ENCODE data around the gene RANBP3L.
"Not testable (repeated sequence)": the region's sequence is repeated elsewhere in the genome, so short reads cannot be mapped to it uniquely, and the experiment has no call there.

The RANBP3L gene, protein sequence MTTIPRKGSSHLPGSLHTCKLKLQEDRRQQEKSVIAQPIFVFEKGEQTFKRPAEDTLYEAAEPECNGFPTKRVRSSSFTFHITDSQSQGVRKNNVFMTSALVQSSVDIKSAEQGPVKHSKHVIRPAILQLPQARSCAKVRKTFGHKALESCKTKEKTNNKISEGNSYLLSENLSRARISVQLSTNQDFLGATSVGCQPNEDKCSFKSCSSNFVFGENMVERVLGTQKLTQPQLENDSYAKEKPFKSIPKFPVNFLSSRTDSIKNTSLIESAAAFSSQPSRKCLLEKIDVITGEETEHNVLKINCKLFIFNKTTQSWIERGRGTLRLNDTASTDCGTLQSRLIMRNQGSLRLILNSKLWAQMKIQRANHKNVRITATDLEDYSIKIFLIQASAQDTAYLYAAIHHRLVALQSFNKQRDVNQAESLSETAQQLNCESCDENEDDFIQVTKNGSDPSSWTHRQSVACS

DNA sequence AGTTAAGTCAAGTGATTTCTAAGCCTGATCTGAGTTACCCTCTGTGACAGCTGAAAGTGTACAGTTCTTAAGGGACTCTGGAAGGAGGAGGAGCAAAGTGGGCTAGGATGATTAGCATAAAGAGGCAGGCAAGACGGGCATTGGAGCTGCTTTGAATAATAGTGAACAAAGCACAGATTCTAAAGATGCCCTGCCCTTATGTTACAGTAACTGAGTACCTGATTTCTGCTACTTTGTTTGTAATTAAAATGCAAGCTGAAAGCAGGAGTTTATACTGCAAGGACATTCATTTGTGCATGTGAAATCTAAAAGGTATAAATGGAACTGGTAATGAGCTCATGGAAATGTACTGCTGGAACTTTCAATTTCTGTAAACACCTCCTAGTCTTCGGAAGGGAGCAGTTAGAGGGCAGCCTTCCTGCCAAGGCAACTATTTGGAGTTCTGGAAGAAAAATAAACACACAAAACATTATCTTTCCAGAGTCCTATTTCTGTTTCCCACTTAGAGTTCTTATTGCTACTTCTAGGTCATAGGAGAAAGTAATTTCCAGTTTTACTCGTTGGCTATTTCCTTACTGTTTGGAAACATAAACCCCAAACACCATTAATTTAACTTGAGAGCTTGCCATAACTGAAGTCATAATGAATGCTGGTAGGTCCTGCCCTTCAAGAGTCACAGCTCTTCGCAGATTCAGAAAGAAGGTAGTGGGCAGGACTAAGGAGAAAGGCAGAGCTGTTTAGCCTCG lies at the start of gene RANBP3L:
RANBP3L (minus strand) TSS at position 45 of the 746 bp plus-strand sequence. CDS start 486 bp downstream, outside the sequence.
- DNase-seq (ENCODE audit: low spot score) = no peak

DNA sequence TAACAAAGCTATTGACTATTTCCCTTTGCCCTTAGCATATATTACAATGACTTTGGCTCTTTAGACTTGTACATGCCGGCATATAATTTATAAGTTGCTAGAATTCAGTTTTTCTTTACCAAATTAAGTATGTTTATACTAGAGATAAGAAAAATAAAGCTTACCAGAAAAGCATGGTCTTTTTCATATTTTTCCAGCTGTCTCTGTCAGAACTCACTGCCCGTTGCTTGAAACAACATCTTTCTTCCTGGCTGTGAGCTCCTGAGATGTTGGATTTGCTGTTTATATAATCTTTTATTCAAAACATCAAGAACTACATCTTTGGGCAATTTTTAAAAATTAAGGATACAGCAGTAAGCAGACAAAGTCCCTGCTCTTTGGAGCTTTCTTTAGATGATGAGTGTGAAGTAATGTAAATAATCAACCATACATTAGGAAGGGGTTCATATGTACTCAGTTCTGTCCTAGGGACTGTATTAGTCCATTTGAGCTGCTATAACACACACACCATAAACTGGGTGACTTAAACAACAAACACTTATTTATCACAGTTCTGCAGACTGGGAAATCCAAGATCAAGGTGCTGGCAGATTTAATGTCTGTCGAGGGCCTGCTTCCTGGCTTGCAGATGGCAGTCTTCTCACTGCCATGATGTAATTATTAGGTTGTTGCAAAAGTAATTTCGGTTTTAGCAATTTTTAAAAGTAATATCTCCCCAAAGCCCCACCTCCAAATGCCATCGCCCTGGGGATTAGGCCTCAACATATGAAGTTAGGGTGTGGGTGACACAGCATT lies 45.4 kb upstream of the RANBP3L start:
- no peak for DNase-seq (ENCODE audit: low spot score)

DNA sequence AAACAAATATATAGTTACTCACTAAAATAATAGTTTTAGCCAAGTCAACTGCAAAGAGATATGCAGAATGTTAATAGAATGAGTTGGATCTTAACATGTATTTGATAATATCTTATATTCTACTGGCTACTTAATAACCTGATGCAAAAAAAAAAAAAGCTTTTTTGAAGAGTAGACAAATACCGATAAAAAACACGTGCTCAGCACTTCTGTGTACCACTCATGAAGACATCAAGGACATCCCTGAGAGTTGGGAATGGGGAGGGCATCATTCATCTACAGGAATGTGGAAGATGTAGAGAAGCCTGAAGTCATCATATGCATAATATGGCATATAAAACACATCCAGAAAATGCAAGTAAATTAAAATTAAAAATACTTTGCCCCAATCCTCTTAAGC lies 43.2 kb upstream of the RANBP3L start:
- DNase-seq (ENCODE audit: low spot score) = no peak

DNA sequence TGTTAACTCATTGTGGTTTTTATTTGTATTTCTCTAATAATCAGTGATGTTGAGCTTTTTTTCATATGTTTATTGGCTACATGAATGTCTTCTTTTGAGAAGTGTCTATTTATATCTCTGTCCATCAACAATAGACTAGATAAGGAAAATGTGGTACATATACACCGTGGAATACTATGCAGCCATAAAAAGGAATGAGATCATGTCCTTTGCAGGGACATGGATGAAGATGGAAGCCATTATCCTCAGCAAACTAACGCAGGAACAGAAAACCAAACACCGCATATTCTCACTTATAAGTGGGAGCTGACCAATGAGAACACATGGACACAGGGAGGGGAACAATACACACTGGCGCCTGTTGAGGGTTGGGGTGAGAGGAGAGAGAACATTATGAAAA lies 40.0 kb upstream of the RANBP3L start:
- not testable (repeated sequence) for DNase-seq (ENCODE audit: low spot score)

DNA sequence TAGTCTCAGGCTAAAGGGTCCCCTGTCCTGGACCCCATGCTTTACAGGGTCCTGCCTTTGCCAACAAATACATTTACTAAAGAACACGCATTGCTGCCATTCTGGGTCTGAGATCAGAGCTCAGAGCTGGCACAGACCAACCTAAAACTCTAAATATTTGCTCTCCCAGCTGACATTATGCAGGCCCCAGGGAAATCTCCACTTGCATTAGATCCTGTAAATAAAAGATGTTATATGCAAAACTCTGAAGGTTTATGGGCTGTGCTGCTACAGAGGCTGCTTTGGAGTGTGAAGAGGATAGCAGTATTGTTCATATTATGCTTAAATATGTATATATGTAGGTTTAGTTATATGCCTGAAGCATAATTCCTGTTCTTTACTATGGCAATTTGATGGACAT lies 35.9 kb upstream of the RANBP3L start:
- no peak for DNase-seq (ENCODE audit: low spot score)

DNA sequence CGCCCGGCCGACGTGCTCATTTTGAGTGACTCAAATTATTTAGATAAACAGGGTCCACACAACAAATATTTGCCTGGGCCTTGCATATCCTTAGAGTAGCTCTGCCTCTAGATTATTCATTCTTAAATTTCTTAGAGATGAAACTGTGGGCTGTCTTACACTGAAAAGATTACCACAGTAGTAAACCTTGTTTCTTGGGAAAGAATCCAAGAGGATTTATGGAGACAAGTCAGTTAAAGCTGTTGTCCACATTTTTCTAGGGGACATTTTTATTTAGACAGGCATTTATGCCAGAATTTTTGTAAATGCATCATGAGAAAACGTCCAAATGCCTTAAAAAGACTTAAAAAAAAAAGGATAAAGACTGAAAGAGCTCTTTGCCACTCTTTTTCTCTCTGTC lies 32.6 kb upstream of the RANBP3L start:
- DNase-seq (ENCODE audit: low spot score) = no peak

DNA sequence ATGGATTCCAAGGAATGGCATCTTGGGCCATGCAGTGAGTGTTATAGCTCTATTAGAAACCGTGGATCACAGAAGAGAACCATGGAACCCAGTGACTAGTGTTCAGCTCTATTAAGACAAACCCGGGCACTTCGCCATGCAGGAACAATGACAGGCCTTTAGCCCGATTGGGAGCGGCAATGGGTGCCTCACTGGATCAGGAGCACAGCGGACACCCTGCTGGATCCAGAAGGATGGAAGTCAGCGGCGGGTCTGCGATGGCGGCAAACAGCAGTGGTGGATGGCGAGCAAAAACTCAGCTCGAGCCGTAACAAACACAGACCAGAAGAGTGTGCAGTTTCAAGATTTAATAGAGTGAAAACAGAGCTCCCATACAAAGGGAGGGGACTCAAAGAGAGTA lies 31.0 kb upstream of the RANBP3L start:
- DNase-seq (ENCODE audit: low spot score) = not testable (repeated sequence)

DNA sequence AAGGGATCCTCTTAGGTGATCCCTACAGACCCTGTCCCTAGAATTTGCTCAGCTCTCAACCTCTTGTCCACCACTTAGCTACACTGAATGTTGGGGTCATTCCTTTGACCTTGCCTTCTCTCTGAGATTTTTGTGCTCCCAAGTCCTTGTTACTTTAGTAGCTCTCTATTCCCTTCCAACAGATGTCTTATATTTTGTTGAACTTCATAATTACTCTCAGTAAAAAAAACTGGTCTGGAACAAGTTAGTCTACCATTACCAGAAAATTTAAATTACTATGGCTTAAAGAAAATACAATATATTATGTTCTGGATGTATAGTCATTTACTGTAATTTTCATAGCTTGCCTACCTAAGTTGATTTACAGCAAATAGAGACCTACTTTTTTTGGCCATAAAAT lies 23.5 kb upstream of the RANBP3L start:
- DNase-seq (ENCODE audit: low spot score) = no peak

DNA sequence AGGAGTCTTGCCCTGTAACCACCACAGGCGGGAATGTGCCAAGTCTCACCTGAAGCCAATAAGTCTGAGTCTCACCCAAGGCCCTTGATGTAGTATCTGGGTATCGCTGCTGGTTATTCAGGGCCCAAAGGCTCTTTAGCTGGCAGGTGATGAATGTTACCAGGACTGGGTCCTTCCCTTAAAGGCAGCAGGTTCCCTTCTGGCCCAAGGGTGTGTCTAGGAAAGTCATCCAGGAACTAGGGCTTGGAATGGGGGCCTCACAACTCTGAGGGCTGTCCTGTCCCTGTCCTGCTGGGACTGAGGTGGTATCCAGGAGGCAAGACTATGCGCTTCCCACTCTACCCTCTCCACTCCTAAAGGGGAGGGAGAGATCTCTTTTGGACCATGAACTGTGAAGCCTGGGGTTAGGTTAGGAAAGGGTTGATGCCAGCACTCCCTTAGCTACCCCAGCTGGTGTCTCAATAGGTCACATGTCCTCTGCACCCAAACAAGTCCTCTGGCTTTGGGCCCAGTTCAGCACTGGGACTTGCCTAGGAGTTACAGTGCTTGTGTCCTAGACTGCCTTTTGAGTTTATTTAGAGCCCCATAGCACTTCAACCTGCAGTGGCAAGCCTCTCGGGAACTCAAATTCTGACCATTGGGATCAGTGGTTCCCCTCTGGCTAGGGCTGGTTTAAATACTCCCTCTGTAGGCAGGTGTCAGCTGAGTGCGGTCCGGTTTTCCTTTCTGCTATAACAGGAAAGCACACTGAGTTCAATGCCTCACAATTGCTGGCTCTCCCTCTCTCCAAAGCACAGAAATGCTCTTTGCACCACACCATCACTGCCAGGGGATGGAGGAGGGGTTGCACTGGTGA lies 22.5 kb upstream of the RANBP3L start:
- no peak for DNase-seq (ENCODE audit: low spot score)

DNA sequence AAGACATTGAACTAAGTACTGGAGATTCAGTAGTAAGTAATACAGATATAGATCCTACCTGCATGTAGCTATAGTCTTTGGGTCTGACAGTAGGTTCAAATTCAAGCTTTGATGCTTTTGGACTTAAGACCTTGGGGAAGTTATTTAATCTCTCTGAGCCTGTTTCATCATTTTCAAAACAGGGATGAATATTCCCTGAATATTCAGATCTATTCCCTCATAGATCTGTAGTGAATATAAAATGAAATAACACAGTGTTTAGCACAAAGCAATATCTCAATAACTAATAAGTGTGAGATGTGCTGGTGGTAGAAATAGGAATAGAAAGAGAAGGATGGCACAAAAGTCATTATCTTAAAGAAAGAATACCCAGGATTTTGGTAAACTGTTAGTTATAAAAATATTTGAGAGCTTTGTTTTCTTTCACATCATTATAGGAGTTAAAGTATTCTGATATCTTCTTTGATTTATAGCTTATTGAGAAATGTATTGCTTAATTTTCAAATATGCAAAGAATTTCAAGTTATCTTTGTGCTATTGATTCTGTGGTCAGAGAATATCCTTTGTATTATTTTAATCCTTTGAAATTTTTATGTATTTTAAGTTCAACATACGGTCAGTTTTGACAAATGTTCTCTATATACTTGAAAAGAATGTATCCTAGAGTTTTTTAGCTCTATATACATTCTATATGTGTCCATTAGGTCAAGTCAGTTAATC lies 11.4 kb upstream of the RANBP3L start:
- no peak for DNase-seq (ENCODE audit: low spot score)

DNA sequence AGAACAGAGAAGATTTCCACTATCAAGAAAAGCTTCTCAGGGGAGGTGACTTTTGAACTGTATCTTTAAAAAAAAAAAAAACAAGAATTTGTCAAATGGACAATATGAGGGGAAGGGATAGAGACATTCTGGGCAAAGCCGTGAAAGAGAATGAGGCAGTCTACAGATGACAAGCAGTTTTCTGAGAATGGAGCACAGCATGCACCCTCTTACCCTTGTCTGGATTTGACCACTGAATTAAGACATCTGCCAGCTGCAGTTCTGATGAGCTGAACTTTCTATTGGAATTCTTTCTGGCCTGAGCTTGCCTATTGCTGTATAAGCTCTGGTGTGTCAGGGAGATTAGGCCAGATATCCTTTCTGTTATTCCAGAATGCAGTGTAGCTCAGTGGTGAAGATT lies 10.3 kb upstream of the RANBP3L start:
- no peak for DNase-seq (ENCODE audit: low spot score)

DNA sequence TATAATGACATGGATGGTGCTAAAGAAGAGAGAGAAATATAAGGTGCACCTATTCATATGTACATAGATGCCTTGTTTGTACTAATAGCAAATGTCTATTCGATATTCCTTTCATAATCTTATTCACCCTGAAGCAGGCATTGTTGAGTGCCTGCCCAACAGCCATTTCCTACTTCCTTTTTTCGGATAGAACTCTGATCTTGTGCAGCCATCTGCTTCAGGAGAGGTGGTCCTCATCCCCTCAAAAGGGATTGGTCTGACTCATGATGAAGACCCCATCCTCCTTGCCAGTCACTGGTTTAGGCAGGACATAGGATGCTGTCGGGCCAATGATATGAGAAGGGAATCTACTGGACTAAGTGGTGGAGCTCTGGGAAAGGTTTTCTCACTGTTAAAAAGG lies 8.4 kb upstream of the RANBP3L start:
- DNase-seq (ENCODE audit: low spot score) = no peak

DNA sequence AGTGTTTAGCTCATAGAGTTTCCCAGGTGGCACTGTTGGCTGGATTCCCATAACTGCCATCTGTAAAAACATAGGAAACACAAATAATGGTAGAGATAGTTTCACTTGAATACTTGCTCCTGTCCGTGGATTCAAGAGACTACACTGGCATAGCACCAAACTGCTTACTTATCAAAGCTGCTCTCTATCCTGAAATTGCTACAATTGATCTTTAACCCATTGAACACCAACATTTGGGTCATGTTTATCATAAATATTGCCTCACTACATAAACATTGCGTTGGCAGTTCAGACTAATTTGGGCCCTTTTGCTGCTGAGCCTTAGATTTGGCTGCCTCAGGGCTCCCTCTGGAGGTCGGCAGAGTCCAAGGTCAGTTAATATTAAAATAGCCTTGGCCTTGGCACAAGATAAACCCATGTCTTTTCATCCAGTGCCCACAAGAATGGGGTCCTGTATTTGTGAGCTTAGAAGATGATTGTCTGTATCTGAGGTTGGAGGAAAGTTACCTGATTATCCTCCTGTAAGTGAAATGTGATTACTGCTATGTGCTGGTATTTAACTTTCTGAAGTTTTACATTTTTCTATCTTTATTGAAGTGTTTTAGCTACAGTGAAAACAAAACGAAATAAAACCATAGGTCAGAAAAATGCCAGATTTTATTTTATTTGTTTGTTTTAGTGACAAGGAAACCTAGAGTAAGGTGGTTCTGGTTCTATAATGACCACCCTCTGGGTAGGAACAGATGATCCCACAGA lies 4.0 kb upstream of the RANBP3L start:
- DNase-seq (ENCODE audit: low spot score) = no peak

DNA sequence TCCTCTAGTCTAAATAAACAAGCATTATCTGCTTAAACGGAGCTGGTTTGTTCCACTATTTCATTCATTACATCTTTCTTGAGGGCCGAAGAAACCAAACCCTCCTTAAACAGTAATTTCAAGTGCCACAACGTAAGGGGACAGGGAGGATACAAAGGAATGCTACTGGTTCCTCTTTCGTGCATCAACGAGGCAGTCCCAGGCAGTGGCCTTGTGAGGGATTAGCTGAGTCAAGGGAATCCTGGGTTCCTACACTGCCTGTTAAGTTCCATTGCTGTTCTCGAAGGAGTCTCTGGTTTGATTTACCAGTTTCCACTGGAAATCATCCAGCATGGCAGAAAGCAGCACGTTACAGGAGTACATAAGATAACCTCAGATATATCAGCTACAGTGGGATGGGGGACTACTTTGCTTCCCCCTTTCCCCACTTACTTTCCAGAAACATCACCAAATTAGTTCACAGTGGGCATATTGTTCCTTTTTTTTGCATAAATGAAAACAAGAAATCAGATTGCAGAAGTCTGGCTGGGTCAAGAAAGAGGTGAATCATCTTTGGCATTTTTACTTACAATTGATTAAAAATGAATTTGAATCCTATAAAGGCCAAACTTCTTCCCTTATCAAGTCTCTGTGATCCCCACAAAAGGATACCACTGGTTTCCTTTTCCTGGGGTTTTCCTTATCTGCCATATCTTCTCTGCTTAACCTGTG lies 2.5 kb upstream of the RANBP3L start:
- no peak for DNase-seq (ENCODE audit: low spot score)

DNA sequence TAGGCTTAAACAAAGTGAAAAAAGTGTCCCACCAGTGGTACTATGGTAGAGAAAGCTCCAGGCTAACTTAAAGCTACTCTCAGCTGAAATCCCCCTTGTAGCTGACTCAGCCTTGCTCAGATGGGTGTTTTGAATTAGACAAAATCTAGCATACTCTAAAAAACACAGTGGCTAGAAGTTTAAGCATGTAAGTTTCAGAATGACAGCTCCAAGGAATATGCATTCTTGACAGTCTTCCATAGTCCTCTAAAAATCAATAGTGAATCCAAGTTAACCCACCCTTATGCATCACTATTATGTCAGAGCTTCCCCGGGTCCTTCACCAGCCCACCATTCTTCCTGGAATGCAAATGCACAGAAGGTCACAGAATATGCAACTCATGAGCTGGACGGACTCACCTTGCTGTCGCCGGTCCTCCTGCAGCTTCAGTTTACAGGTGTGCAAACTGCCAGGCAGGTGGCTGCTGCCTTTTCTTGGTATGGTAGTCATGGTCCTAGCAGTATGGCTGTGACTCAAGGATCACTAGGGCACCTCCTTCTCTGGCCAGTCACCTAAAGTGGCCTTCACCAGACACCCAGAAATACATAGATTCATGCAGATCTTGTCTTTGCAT lies 668 bp downstream of the RANBP3L start:
- no peak for DNase-seq (ENCODE audit: low spot score)

DNA sequence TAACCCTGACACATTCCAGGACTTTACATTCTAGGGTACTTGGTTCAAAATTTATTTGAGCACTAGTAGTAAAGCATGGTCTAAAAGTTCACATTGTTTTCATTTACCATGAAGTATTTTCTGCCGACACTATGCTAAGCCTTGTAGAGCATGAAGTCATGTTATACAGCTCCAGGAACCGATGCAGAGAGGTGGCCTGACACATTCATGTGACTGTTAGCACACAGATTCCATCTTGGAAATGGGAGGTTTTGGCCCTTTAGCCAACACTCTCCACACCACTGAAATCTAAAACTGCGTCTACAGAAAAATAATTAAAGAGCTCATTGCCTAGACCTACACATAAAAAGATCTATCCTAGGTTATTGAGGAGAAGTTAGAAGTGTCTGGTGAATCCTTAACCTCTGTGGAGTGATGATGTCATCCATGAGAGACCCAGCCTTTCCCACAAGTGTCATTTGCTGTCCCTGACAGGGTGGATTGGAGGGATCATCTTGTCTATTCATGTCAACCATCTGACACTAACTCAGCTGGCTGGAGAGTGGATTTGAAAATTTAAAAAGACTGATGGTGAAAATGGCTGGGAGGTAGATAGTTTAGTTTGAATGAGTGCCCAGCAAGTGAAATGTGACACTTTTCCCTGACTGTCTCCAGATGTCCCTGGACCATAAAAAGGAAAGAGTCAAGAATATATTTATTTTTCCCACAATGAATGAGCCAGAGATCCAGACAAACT lies 1.3 kb downstream of the RANBP3L start:
- DNase-seq (ENCODE audit: low spot score) = no peak

DNA sequence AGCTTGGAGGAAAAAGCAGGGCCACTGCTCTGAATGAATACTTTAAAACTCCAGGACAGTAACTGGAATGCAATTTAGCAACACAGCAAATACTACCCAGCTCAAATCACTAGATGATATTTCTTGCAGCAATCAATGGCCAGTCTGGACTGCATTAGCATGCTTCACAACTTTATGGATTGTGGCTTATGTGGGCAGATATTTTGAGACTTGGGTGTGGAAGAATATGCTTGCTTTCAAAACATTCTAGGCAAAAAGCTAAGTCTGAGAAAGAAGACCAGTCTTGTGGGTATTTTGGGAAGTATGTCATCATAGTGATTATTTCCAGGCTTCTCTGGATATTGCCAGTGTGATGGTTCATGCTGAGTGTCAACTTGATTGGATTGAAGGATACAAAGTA lies 3.1 kb downstream of the RANBP3L start:
- DNase-seq (ENCODE audit: low spot score) = no peak

DNA sequence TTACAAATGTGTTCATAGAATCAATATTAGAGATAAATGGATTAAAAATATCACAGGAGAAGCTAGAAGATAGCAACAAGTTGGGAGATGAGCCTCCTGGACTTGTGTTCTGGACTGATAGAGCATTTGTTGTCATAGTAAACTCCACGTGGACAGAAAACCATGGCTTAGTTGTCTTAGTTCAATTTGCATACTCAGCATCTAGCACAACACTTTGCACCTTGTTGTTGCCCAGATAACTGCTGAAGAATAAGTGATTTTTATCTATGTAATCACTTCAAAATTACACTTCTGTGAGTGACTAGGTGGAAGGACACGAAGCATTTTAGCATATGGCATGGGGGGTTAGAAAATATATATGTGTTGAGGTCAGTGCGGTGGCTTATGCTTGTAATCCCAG lies 4.0 kb downstream of the RANBP3L start:
- DNase-seq (ENCODE audit: low spot score) = no peak
